Posterior cingulate gyrus (tissue), 11 donors: ENCODE data around the gene PRKAG2.
A peak's percentile ranks its signal among the peaks of the same experiment; 100 is the strongest.

Experiments used
- DNase-seq, 10 donors: peaks; one replicate each; pipeline versions ENCODE4 v3.0.0 to v3.0.0-alpha.2; 2020 to 2021; ENCODE audit warnings: mixed read lengths in 3 of 10
- intact Hi-C: fragments of 100-400 bp; cut with DNase I; formaldehyde crosslinking; loops from one replicate; pipeline ENCODE4 v1.15.1; 2023

The PRKAG2 gene

GRCh38 chr7:151796871-151797537, 79.9 kb downstream of the PRKAG2 start:
- DNase-seq, result peak in 3 of 10 donors; percentile 1 to 74 (median 14)
- intact Hi-C loops, result no loop called here

- intact Hi-C loops, result no loop called here
- DNase-seq, result peak in 3 of 10 donors; percentile 11 to 73 (median 72)
Observed at GRCh38 chr7:151796091-151796870, 80.6 kb downstream of the PRKAG2 start.

- intact Hi-C loops, result no loop called here
Observed at GRCh38 chr7:151795168-151795811, 81.6 kb downstream of the PRKAG2 start.

GRCh38 chr7:151794508-151795167, 82.3 kb downstream of the PRKAG2 start:
- intact Hi-C loops, result loop anchor here (5.0 kb wide), 1 partner anchor 68 kb away; no protein-coding TSS in a partner anchor
- DNase-seq, result peak in 3 of 10 donors; percentile 27 to 68 (median 59)

More at GRCh38 chr7:151795168-151795811, 81.6 kb downstream of the PRKAG2 start:
- peak in 7 of 10 donors; percentile 45 to 94 (median 74) for DNase-seq

GRCh38 chr7:151793991-151794507, 82.9 kb downstream of the PRKAG2 start:
- peak in 3 of 10 donors; percentile 16 to 74 (median 65) for DNase-seq
- intact Hi-C loops, result loop anchor here (5.0 kb wide), 1 partner anchor 68 kb away; no protein-coding TSS in a partner anchor

GRCh38 chr7:151793531-151793951, 83.4 kb downstream of the PRKAG2 start:
- DNase-seq, result peak in 3 of 10 donors; percentile 28 to 83 (median 62)

GRCh38 chr7:151792636-151793035, 84.3 kb downstream of the PRKAG2 start:
- peak in 1 of 10 donors; percentile 46 for DNase-seq
- intact Hi-C loops, result loop anchor here (5.0 kb wide), 1 partner anchor 70 kb away; no protein-coding TSS in a partner anchor

More at GRCh38 chr7:151793531-151793951, 83.4 kb downstream of the PRKAG2 start:
- intact Hi-C loops, result loop anchor here (5.0 kb wide), 1 partner anchor 69 kb away; no protein-coding TSS in a partner anchor

GRCh38 chr7:151792086-151792485, 84.8 kb downstream of the PRKAG2 start:
- intact Hi-C loops, result loop anchor here (5.0 kb wide), 1 partner anchor 70 kb away; no protein-coding TSS in a partner anchor

GRCh38 chr7:151790830-151791620, 85.9 kb downstream of the PRKAG2 start:
- peak in 2 of 10 donors; percentile 63 to 69 for DNase-seq
- intact Hi-C loops, result loop anchor here (5.0 kb wide), 1 partner anchor 71 kb away; no protein-coding TSS in a partner anchor

More at GRCh38 chr7:151792086-151792485, 84.8 kb downstream of the PRKAG2 start:
- DNase-seq, result no peak

GRCh38 chr7:151790095-151790829, 86.7 kb downstream of the PRKAG2 start:
- DNase-seq, result peak in 1 of 10 donors; percentile 34
- intact Hi-C loops, result loop anchor here (5.0 kb wide), 1 partner anchor 72 kb away; no protein-coding TSS in a partner anchor

- intact Hi-C loops, result no loop called here
Observed at GRCh38 chr7:151789380-151789947, 87.5 kb downstream of the PRKAG2 start.

GRCh38 chr7:151787348-151787747, 89.6 kb downstream of the PRKAG2 start:
- DNase-seq, result no peak
- intact Hi-C loops, result no loop called here

More at GRCh38 chr7:151789380-151789947, 87.5 kb downstream of the PRKAG2 start:
- peak in 2 of 10 donors; percentile 53 to 83 for DNase-seq

- intact Hi-C loops, result no loop called here
- DNase-seq, result peak in 1 of 10 donors; percentile 18
Observed at GRCh38 chr7:151786936-151787335, 90.0 kb downstream of the PRKAG2 start.

GRCh38 chr7:151786241-151786640, 90.7 kb downstream of the PRKAG2 start:
- peak in 2 of 10 donors; percentile 50 to 86 for DNase-seq
- intact Hi-C loops, result no loop called here

- DNase-seq, result peak in 1 of 10 donors; percentile 46
- intact Hi-C loops, result no loop called here
Observed at GRCh38 chr7:151785681-151785965, 91.3 kb downstream of the PRKAG2 start.

- intact Hi-C loops, result no loop called here
- DNase-seq, result peak in 2 of 10 donors; percentile 51 to 65
Observed at GRCh38 chr7:151784853-151785680, 91.8 kb downstream of the PRKAG2 start.
